Spleen (tissue), 11 donors: ENCODE results near the gene USH1G. TPM values are rescaled to one million over a fixed set of nuclear protein-coding genes. Genes with fewer than 3 reads are reported as not detected.

Source experiments
- DNase-seq: peaks from one replicate; pipeline ENCODE4 v3.0.0-alpha.2; 2020
- H3K27ac ChIP-seq, 8 donors: fragments of 200-600 bp; sonication (generic) in 7 of 8; 1 replicate in 4 of 8; 2 replicates in 4 of 8; pipeline versions ENCODE4 v1.5.0 to v1.8.0; 2016 to 2021; ENCODE audit warnings: inconsistent platforms in 4 of 8, mild to moderate bottlenecking in 4 of 8, moderate library complexity in 1 of 8
- H3K27me3 ChIP-seq, 7 donors: fragments of 200-600 bp; sonication (generic) in 6 of 7; replicated peaks in 1 of 7; 1 replicate in 4 of 7; 2 replicates in 3 of 7; pipeline versions ENCODE4 v1.5.0 to v1.8.0; 2016 to 2021; ENCODE audit warnings: inconsistent platforms in 3 of 7, mild to moderate bottlenecking in 1 of 7
- H3K36me3 ChIP-seq, 6 donors: fragments of 200-600 bp; sonication (generic) in 5 of 6; 1 replicate in 4 of 6; 2 replicates in 2 of 6; pipeline versions ENCODE4 v1.5.0 to v1.8.0; 2016 to 2021; ENCODE audit warnings: inconsistent platforms in 2 of 6
- H3K4me1 ChIP-seq, 6 donors: fragments of 200-600 bp; sonication (generic) in 5 of 6; 1 replicate in 3 of 6; 2 replicates in 3 of 6; pipeline versions ENCODE4 v1.5.0 to v1.8.0; 2016 to 2021; ENCODE audit warnings: inconsistent platforms in 3 of 6
- H3K4me3 ChIP-seq, 8 donors: fragments of 200-600 bp; sonication (generic) in 7 of 8; 1 replicate in 4 of 8; 2 replicates in 4 of 8; pipeline versions ENCODE4 v1.5.0 to v1.8.0; 2016 to 2021; ENCODE audit warnings: inconsistent platforms in 4 of 8, mild to moderate bottlenecking in 4 of 8, moderate library complexity in 2 of 8
- H3K9me3 ChIP-seq, 8 donors: fragments of 200-600 bp; sonication (generic) in 7 of 8; 1 replicate in 4 of 8; 2 replicates in 4 of 8; pipeline versions ENCODE4 v1.5.0 to v1.8.0; 2016 to 2021; ENCODE audit warnings: inconsistent platforms in 4 of 8
- CTCF ChIP-seq, 11 experiments: fragments of 200-600 bp in 7 of 11; fragments of 450-650 bp in 4 of 11; sonication (generic) in 4 of 11; IDR thresholded peaks in 8 of 11; conservative IDR thresholded peaks in 3 of 11; 1 replicate in 7 of 11; 2 replicates in 4 of 11; pipeline versions ENCODE4 v1.4.0 to v1.8.0; 2016 to 2021; ENCODE audit warnings: antibody characterized with exemption in 11 of 11, inconsistent platforms in 4 of 11, mild to moderate bottlenecking in 1 of 11
- POLR2A ChIP-seq, 3 donors: fragments of 450-650 bp; IDR thresholded peaks; one replicate each; pipeline ENCODE4 v1.5.1; 2017; ENCODE audit warnings: antibody characterized with exemption in 3 of 3, mild to moderate bottlenecking in 1 of 3
- POLR2AphosphoS5 ChIP-seq, 3 donors: sonication (generic); formaldehyde crosslinking; IDR thresholded peaks; one replicate each; pipeline ENCODE4 v1.5.1; 2017; ENCODE audit warnings: antibody characterized with exemption in 3 of 3
- whole genome bisulfite sequencing, 5 donors: extraction: QIAGEN DNeasy Blood & Tissue Kit in 3 of 5; methylation state at CpG; one replicate each; pipeline versions ENCODE4 v1.1.5 to v1.1.7; 2013 to 2018; 5-methylcytosine and 5-hydroxymethylcytosine counted together
- intact Hi-C: fragments of 100-400 bp; cut with DNase I; formaldehyde crosslinking; loops from one replicate; pipeline ENCODE4 v1.15.0; 2023; ENCODE audit warnings: low total_unique reads
- polyA plus RNA-seq, 3 donors: library from polyadenylated mRNA; stranded (reverse); fragments of 200-250 nt; gene quantifications; one replicate each; pipeline ENCODE4 v1.2.1, GENCODE V29; 2013
- total RNA-seq, 7 donors: library from RNA; depleted of rRNA in 3 of 7; stranded (reverse); fragments of >200 nt in 3 of 7; fragmentation: NEBNext Ultra II Directional in 4 of 7; extraction: Animal tissue kit (Norgen Biotek cat#: 25700) in 4 of 7; gene quantifications; one replicate each; pipeline versions ENCODE4 v1.1.0 to v1.2.1, GENCODE V29; 2016 to 2021
- donor health status: healthy with polysubstance abuse.
- donor health status: DM: no; HTN: no; CAD: no; lungs with moderate emphysema.
- donor health status: DM: no; HTN: no; CAD: no.
- donor health status: Bipolar disorder and iron deficiency.
- donor health status: healthy.
- donor health status: DM: no; HTN: no; CAD: no.
- donor health status: DM: yes; HTN: yes; CAD: no.

USH1G gene
- total and polyA plus RNA-seq, 10 donors: not detected

GRCh38 chr17:74883241-74883745, 39.8 kb downstream of the USH1G start:
- H3K27me3 ChIP-seq: peaks cover 0 to 31% (median 0%) of the 10 kb centered on the region in 7 donors
- TF ChIP-seq CTCF (IDR thresholded peaks at IDR 0.05 in 8 of 11, conservative IDR thresholded peaks at IDR 0.05 in 3 of 11) (no peak), POLR2AphosphoS5 (IDR thresholded peaks at IDR 0.05) (peak; percentile 57 to 71 (median 60))
- no peak for DNase-seq
- 44 to 62% (median 46%) methylated on average over 15 of the region's 15 CpGs for WGBS, 5 donors
- no peaks in the 10 kb centered on the region for H3K9me3 ChIP-seq
- peak overlapping the region in 3 of 8 donors; percentile 4 to 57 (median 36) for H3K27ac ChIP-seq
- no peak overlapping the region for H3K4me3 ChIP-seq
- intact Hi-C loops: no loop called here
- peaks cover 0 to 34% (median 14%) of the 10 kb centered on the region in 6 donors for H3K4me1 ChIP-seq
- H3K36me3 ChIP-seq: no peaks in the 10 kb centered on the region

GRCh38 chr17:74882517-74883240, 40.4 kb downstream of the USH1G start:
- peaks cover 0 to 29% (median 0%) of the 10 kb centered on the region in 7 donors for H3K27me3 ChIP-seq
- H3K4me3 ChIP-seq: no peak overlapping the region
- intact Hi-C loops: no loop called here
- H3K4me1 ChIP-seq: peaks cover 0 to 40% (median 14%) of the 10 kb centered on the region in 6 donors
- DNase-seq: no peak
- H3K9me3 ChIP-seq: no peaks in the 10 kb centered on the region
- H3K27ac ChIP-seq: no peak overlapping the region
- 78 to 85% (median 81%) methylated on average over 18 to 20 of the region's 20 CpGs for WGBS, 5 donors
- TF ChIP-seq POLR2AphosphoS5 (IDR thresholded peaks at IDR 0.05): no peak
- no peak for TF ChIP-seq POLR2A (IDR thresholded peaks at IDR 0.05)
- TF ChIP-seq CTCF (IDR thresholded peaks at IDR 0.05 in 8 of 11, conservative IDR thresholded peaks at IDR 0.05 in 3 of 11): no peak
- H3K36me3 ChIP-seq: no peaks in the 10 kb centered on the region

DNA sequence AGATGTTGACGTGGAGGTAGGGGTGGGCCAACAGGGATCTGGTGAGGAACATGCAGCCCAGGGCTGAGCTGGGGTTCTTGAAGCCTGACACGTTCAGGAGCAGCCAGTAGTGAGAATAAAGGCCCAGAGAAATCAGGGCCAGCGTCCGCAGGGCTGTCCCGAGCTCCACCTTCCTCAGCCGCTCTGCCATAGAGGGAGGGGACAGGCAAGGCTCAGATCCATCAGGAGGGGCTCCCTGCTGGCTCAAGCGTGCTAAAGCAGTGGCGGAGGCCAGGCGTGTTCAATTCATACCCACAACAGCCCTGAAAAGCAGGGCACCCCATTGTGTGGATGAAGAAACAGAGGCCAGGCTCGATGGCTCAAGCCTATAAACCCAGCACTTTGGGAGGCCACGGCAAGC, 42.0 kb downstream of the USH1G start:
- WGBS, 5 donors: 71 to 90% (median 87%) methylated on average over 11 of the region's 11 CpGs
- Histone ChIP-seq H3K9me3 (no peaks in the 10 kb centered on the region), H3K27ac (no peak overlapping the region), H3K4me1 (peaks cover 0 to 45% (median 14%) of the 10 kb centered on the region in 6 donors), H3K36me3 (no peaks in the 10 kb centered on the region), H3K27me3 (peaks cover 0 to 18% (median 0%) of the 10 kb centered on the region in 7 donors), H3K4me3 (no peak overlapping the region)
- intact Hi-C loops: no loop called here
- TF ChIP-seq POLR2A (IDR thresholded peaks at IDR 0.05): no peak
- no peak for DNase-seq

- peaks cover 0 to 46% (median 14%) of the 10 kb centered on the region in 6 donors for H3K4me1 ChIP-seq
- no peak for DNase-seq
- peak overlapping the region in 2 of 8 donors; percentile 16 to 51 for H3K27ac ChIP-seq
- H3K27me3 ChIP-seq: peaks cover 0 to 11% (median 0%) of the 10 kb centered on the region in 7 donors
- WGBS, 5 donors: 89 to 95% (median 92%) methylated on average over 16 of the region's 16 CpGs
- H3K36me3 ChIP-seq: no peaks in the 10 kb centered on the region
- no peak overlapping the region for H3K4me3 ChIP-seq
- TF ChIP-seq POLR2A (IDR thresholded peaks at IDR 0.05): no peak
- TF ChIP-seq CTCF (IDR thresholded peaks at IDR 0.05 in 8 of 11, conservative IDR thresholded peaks at IDR 0.05 in 3 of 11): no peak
- TF ChIP-seq POLR2AphosphoS5 (IDR thresholded peaks at IDR 0.05): no peak
- H3K9me3 ChIP-seq: no peaks in the 10 kb centered on the region
- intact Hi-C loops: no loop called here
These were observed 43.7 kb downstream of the USH1G start for GRCh38 chr17:74879308-74879707.
